Panc1 (cell line): ENCODE results near the gene IWS1.

Experiments used
- SIN3A ChIP-seq: IDR thresholded peaks from 2 replicates; pipeline ENCODE4 v1.6.1; 2012; ENCODE audit warnings: low read depth, mild to moderate bottlenecking, low read length, moderate library complexity, borderline replicate concordance; ENCODE audit not compliant: insufficient read depth
- TF ChIP-seq, protein P1 (sequence below): fragments of 450-650 bp; IDR thresholded peaks from 2 replicates; pipeline ENCODE4 v1.5.1; 2017; ENCODE audit warnings: mild to moderate bottlenecking

DNA sequence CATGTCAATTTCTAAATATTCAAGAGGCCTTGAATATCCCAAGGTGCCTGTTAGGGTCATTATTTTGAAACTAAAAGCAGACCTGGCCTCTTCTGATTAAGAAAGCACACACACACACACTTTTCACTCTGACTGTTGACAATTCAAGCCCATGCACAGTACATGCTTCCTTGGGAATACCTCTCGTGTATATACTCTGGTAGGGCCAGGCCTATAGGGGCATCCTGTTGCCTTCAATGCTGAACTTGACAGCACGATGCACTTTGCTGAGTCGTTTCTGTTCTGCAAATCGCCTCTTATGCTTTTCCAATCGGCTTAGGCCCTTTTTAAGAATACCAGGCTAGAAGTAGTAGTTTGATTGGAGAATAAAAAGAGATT, 40.6 kb downstream of the IWS1 start:
- TF ChIP-seq, protein P1, sequence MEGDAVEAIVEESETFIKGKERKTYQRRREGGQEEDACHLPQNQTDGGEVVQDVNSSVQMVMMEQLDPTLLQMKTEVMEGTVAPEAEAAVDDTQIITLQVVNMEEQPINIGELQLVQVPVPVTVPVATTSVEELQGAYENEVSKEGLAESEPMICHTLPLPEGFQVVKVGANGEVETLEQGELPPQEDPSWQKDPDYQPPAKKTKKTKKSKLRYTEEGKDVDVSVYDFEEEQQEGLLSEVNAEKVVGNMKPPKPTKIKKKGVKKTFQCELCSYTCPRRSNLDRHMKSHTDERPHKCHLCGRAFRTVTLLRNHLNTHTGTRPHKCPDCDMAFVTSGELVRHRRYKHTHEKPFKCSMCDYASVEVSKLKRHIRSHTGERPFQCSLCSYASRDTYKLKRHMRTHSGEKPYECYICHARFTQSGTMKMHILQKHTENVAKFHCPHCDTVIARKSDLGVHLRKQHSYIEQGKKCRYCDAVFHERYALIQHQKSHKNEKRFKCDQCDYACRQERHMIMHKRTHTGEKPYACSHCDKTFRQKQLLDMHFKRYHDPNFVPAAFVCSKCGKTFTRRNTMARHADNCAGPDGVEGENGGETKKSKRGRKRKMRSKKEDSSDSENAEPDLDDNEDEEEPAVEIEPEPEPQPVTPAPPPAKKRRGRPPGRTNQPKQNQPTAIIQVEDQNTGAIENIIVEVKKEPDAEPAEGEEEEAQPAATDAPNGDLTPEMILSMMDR, result no peak
- TF ChIP-seq SIN3A, result no peak
